GM19240 (cell line): ENCODE results near the gene TMEM158.

Experiments
- DNase-seq: peaks from one replicate; pipeline ENCODE4 v3.0.0; 2011; ENCODE audit warnings: low spot score; ENCODE audit not compliant: insufficient read length

The TMEM158 gene

GRCh38 chr3:45234250-45234649 lies 8.2 kb upstream of the TMEM158 start:
- DNase-seq: no peak

GRCh38 chr3:45232521-45232920 lies 6.4 kb upstream of the TMEM158 start:
- no peak for DNase-seq

GRCh38 chr3:45227946-45228345 lies 1.9 kb upstream of the TMEM158 start:
- DNase-seq: no peak

- no peak for DNase-seq
These were observed 1.2 kb upstream of the TMEM158 start for GRCh38 chr3:45227071-45227820.

GRCh38 chr3:45225465-45226205 lies 452 bp downstream of the TMEM158 start:
- DNase-seq: peak; percentile 44

GRCh38 chr3:45224824-45225464 lies 1.1 kb downstream of the TMEM158 start:
- no peak for DNase-seq

GRCh38 chr3:45223889-45224727 lies 2.0 kb downstream of the TMEM158 start:
- DNase-seq: no peak

- no peak for DNase-seq
These were observed 6.4 kb downstream of the TMEM158 start for GRCh38 chr3:45219694-45220093.

GRCh38 chr3:45218578-45219390 lies 7.3 kb downstream of the TMEM158 start:
- no peak for DNase-seq

GRCh38 chr3:45216021-45216609 lies 10.0 kb downstream of the TMEM158 start:
- DNase-seq: no peak

- no peak for DNase-seq
These were observed 10.6 kb downstream of the TMEM158 start for GRCh38 chr3:45215466-45215865.

GRCh38 chr3:45214061-45214680 lies 11.9 kb downstream of the TMEM158 start:
- no peak for DNase-seq

GRCh38 chr3:45212095-45212468 lies 14.0 kb downstream of the TMEM158 start:
- no peak for DNase-seq

GRCh38 chr3:45211466-45212094 lies 14.5 kb downstream of the TMEM158 start:
- DNase-seq: no peak

GRCh38 chr3:45210308-45211041 lies 15.6 kb downstream of the TMEM158 start:
- DNase-seq: peak; percentile 42

- no peak for DNase-seq
These were observed 16.6 kb downstream of the TMEM158 start for GRCh38 chr3:45209526-45209925.

GRCh38 chr3:45208586-45208985 lies 17.5 kb downstream of the TMEM158 start:
- DNase-seq: no peak

- DNase-seq: no peak
These were observed 18.6 kb downstream of the TMEM158 start for GRCh38 chr3:45207446-45207845.

GRCh38 chr3:45205126-45205525 lies 21.0 kb downstream of the TMEM158 start:
- DNase-seq: no peak
